IMR-90 (cell line): ENCODE results near the gene NDNF. TPM values are rescaled to one million over a fixed set of nuclear protein-coding genes. Genes with fewer than 3 reads are reported as not detected.

Experiments
- ATAC-seq: fragments of 200-7000 bp; cut with Tn5 transposase; 2 replicates; pipeline ENCODE4 v1.9.1; 2020; ENCODE audit warnings: low read depth, mild to moderate bottlenecking, moderate library complexity
- BruUV-seq: library from RNA; stranded (reverse); fragments of 400-500 nt; replicated peaks from 2 replicates; lab custom pipeline; 2021; lab: Mats Ljungman, UMichigan
- CTCF ChIA-PET: fragments of 300-600 bp; formaldehyde crosslinking; extraction: SDS; loops from one replicate; lab custom pipeline; 2021; ENCODE audit warnings: antibody characterized with exemption; lab: Yijun Ruan, JAX
- POLR2A ChIA-PET: fragments of 300-600 bp; sonication (Branson Sonifier 250); formaldehyde crosslinking; loops from one replicate; lab custom pipeline; 2022; ENCODE audit warnings: antibody characterized with exemption; ENCODE audit not compliant: unreplicated experiment; lab: Charles Lee
- DNase-seq: peaks from one replicate; pipeline ENCODE4 v3.0.0; 2013
- H2AFZ ChIP-seq: replicated peaks from 2 replicates; pipeline ENCODE3; 2013; ENCODE audit warnings: low read length, mild to moderate bottlenecking; ENCODE audit not compliant: poor library complexity
- H2AK5ac ChIP-seq: 2 replicates; pipeline ENCODE4 v1.6.1; 2013; ENCODE audit warnings: low read depth, low read length, inconsistent platforms
- H2AK9ac ChIP-seq: replicated peaks from 2 replicates; pipeline ENCODE3; 2013; ENCODE audit warnings: mild to moderate bottlenecking, low read depth, low read length, moderate library complexity; ENCODE audit not compliant: poor library complexity
- H2BK120ac ChIP-seq: 2 replicates; pipeline ENCODE4 v1.6.1; 2013; ENCODE audit warnings: low read depth, low read length, inconsistent platforms
- H2BK15ac ChIP-seq: 3 replicates; pipeline ENCODE4 v1.6.1; 2013; ENCODE audit warnings: low read depth, low read length, inconsistent platforms
- H2BK20ac ChIP-seq: 2 replicates; pipeline ENCODE4 v1.6.1; 2013; ENCODE audit warnings: low read depth, mild to moderate bottlenecking, inconsistent platforms, low read length, moderate library complexity
- H2BK5ac ChIP-seq: 2 replicates; pipeline ENCODE4 v1.6.1; 2013; ENCODE audit warnings: mild to moderate bottlenecking, low read depth, low read length, inconsistent platforms; ENCODE audit not compliant: poor library complexity, severe bottlenecking
- H3K14ac ChIP-seq: replicated peaks from 2 replicates; pipeline ENCODE4 v1.6.1; 2013; ENCODE audit warnings: low read depth, low read length, inconsistent platforms
- H3K18ac ChIP-seq: 2 replicates; pipeline ENCODE4 v1.6.1; 2013; ENCODE audit warnings: low read depth, low read length, control low read depth
- H3K23ac ChIP-seq: 2 replicates; pipeline ENCODE4 v1.6.1; 2013; ENCODE audit warnings: low read depth, low read length, inconsistent platforms
- H3K27ac ChIP-seq: 2 replicates; pipeline ENCODE4 v1.5.1; 2013; ENCODE audit warnings: mild to moderate bottlenecking, control low read depth, low read length; ENCODE audit not compliant: insufficient read depth
- H3K27me3 ChIP-seq: 2 replicates; pipeline ENCODE4 v1.6.1; 2013; ENCODE audit warnings: low read length; ENCODE audit not compliant: control insufficient read depth, insufficient read depth
- H3K36me3 ChIP-seq: 2 replicates; pipeline ENCODE4 v1.6.1; 2013; ENCODE audit warnings: low read length, mixed read lengths; ENCODE audit not compliant: control insufficient read depth, insufficient read depth
- H3K4ac ChIP-seq: 2 replicates; pipeline ENCODE4 v1.6.1; 2013; ENCODE audit warnings: low read depth, low read length, inconsistent platforms
- H3K4me1 ChIP-seq: 2 replicates; pipeline ENCODE4 v1.6.1; 2013; ENCODE audit warnings: low read length, mixed read lengths; ENCODE audit not compliant: control insufficient read depth, insufficient read depth
- H3K4me2 ChIP-seq: 2 replicates; pipeline ENCODE4 v1.6.1; 2013; ENCODE audit warnings: low read depth, mild to moderate bottlenecking, control low read depth, low read length, moderate library complexity
- H3K4me3 ChIP-seq: 2 replicates; pipeline ENCODE4 v1.5.1; 2013; ENCODE audit warnings: low read depth, mild to moderate bottlenecking, control low read depth, low read length, moderate library complexity; ENCODE audit not compliant: insufficient read depth
- H3K56ac ChIP-seq: 2 replicates; pipeline ENCODE4 v1.6.1; 2013; ENCODE audit warnings: low read length, inconsistent platforms; ENCODE audit not compliant: insufficient read depth; ENCODE audit errors: extremely low read depth
- H3K79me1 ChIP-seq, 2 experiments: 2 replicates each; pipeline ENCODE4 v1.6.1; 2013; ENCODE audit warnings: low read length in 2 of 2, inconsistent platforms in 1 of 2, low read depth in 1 of 2
- H3K9ac ChIP-seq: 2 replicates; pipeline ENCODE4 v1.6.1; 2013; ENCODE audit warnings: low read depth, low read length, control low read depth
- H3K9me1 ChIP-seq: 2 replicates; pipeline ENCODE4 v1.6.1; 2013; ENCODE audit warnings: low read length, inconsistent platforms; ENCODE audit not compliant: insufficient read depth
- H3K9me3 ChIP-seq: 2 replicates; pipeline ENCODE4 v1.6.1; 2013; ENCODE audit warnings: low read length; ENCODE audit not compliant: control insufficient read depth, insufficient read depth
- H4K20me1 ChIP-seq: 2 replicates; pipeline ENCODE4 v1.6.1; 2013; ENCODE audit warnings: low read length, inconsistent platforms; ENCODE audit not compliant: insufficient read depth
- H4K5ac ChIP-seq: 2 replicates; pipeline ENCODE4 v1.6.1; 2013; ENCODE audit warnings: mild to moderate bottlenecking, low read depth, low read length, control low read depth
- H4K8ac ChIP-seq, 2 experiments: 2 replicates each; pipeline ENCODE4 v1.6.1; 2013; ENCODE audit warnings: low read depth in 2 of 2, low read length in 2 of 2, control low read depth in 1 of 2, inconsistent platforms in 1 of 2
- H4K91ac ChIP-seq: 2 replicates; pipeline ENCODE4 v1.6.1; 2013; ENCODE audit warnings: low read depth, low read length, inconsistent platforms; ENCODE audit not compliant: insufficient read depth
- CHD1 ChIP-seq: IDR thresholded peaks from 2 replicates; pipeline ENCODE4 v1.6.1; 2012; ENCODE audit warnings: low read depth, low read length, improper control_type of control experiment
- FOS ChIP-seq: fragments of 150-350 bp; IDR thresholded peaks from 2 replicates; pipeline ENCODE4 v1.6.1; 2016; ENCODE audit warnings: low read depth, low read length
- MAFK ChIP-seq: IDR thresholded peaks from 2 replicates; pipeline ENCODE4 v1.6.1; 2012; ENCODE audit warnings: low read depth, low read length, improper control_type of control experiment
- MXI1 ChIP-seq: IDR thresholded peaks from 2 replicates; pipeline ENCODE4 v1.6.1; 2012; ENCODE audit warnings: low read depth, mild to moderate bottlenecking, low read length, moderate library complexity, borderline replicate concordance
- RAD21 ChIP-seq: IDR thresholded peaks from 2 replicates; pipeline ENCODE4 v1.6.1; 2012; ENCODE audit warnings: low read length, improper control_type of control experiment
- RCOR1 ChIP-seq: IDR thresholded peaks from 2 replicates; pipeline ENCODE4 v1.6.1; 2012; ENCODE audit warnings: mild to moderate bottlenecking, low read length, improper control_type of control experiment; ENCODE audit not compliant: insufficient replicate concordance
- RFX5 ChIP-seq: IDR thresholded peaks from 2 replicates; pipeline ENCODE4 v1.8.0; 2012; ENCODE audit warnings: low read depth, mild to moderate bottlenecking, low read length, moderate library complexity
- SMC3 ChIP-seq: fragments of 150-350 bp; IDR thresholded peaks from 2 replicates; pipeline ENCODE4 v1.6.1; 2016; ENCODE audit warnings: low read depth, mild to moderate bottlenecking, antibody characterized with exemption, low read length, moderate library complexity
- WGBS, 2 experiments: methylation state at CpG; one replicate each; pipeline versions ENCODE4 v1.1.5 to v1.1.7; 2013; ENCODE audit warnings: missing lambda C conversion rate in 2 of 2; ENCODE audit not compliant: insufficient read length in 1 of 2; ENCODE audit errors: extremely low coverage in 2 of 2; 5-methylcytosine and 5-hydroxymethylcytosine counted together
- dilution Hi-C: fragments of 300-500 bp; cut with HindIII; formaldehyde crosslinking; loops from one replicate; pipeline ENCODE4 v1.14.3; 2018; ENCODE audit warnings: low sequenced_read_pairs; ENCODE audit not compliant: unreplicated experiment
- in situ Hi-C: fragments of 300-500 bp; cut with MboI; formaldehyde crosslinking; loops from 3 replicates; pipeline ENCODE4 v1.14.3; 2019; ENCODE audit warnings: low sequenced_read_pairs, inconsistent platforms, mixed read lengths
- intact Hi-C: fragments of 100-400 bp; cut with micrococcal nuclease; formaldehyde crosslinking; loops from 2 replicates; pipeline ENCODE4 v1.10.0; 2022
- polyA plus RNA-seq, 3 experiments: library from polyadenylated mRNA; depleted of rRNA; stranded (reverse); fragments of >200 nt; gene quantifications; 2 replicates each; pipeline ENCODE4 v1.2.3, GENCODE V29; 2012; ENCODE audit warnings: low replicate concordance in 1 of 3
- total RNA-seq: library from RNA; depleted of rRNA; stranded (reverse); fragments of >200 nt; gene quantifications from 2 replicates; pipeline ENCODE4 v1.2.3, GENCODE V29; 2012

NDNF gene
- total and polyA plus RNA-seq, 2 of the 4 experiments (the other 2 are of a cell fraction), result under 0.01 TPM; not detected in 1

GRCh38 chr4:121119715-121120114 is 47.4 kb upstream of the NDNF start:
- Histone ChIP-seq H2AK5ac (no peak overlapping the region), H3K9me3 (no peaks in the 10 kb centered on the region), H3K4me2 (no peak overlapping the region), H4K20me1 (no peaks in the 10 kb centered on the region), H3K23ac (no peak overlapping the region), H3K27me3 (0 out of 2 replicates have a peak, but pooled peaks cover 3% of the 10 kb centered on the region), H3K36me3 (no peaks in the 10 kb centered on the region), H3K14ac (no peak overlapping the region), H2BK20ac (no peak overlapping the region), H2BK15ac (no peak overlapping the region), H3K9ac (no peak overlapping the region), H4K91ac (no peak overlapping the region), H3K56ac (no peak overlapping the region), H3K4me1 (no peaks in the 10 kb centered on the region), H4K8ac (no peak overlapping the region), H2BK120ac (no peak overlapping the region), H2AK9ac (no peak overlapping the region), H3K9me1 (no peaks in the 10 kb centered on the region), H3K4me3 (no peak overlapping the region), H3K27ac (no peak overlapping the region), H4K5ac (no peak overlapping the region), H3K79me1 (no peaks in the 10 kb centered on the region), H3K4ac (no peak overlapping the region), H2BK5ac (no peak overlapping the region), H2AFZ (no peak overlapping the region), H3K18ac (no peak overlapping the region)
- ATAC-seq (no peak), DNase-seq (no peak)
- ChIA-PET POLR2A (no interaction called here), CTCF (no interaction called here)
- dilution Hi-C loops, result no loop called here
- in situ Hi-C loops, result no loop called here
- no CpG with 5 or more reads among the region's 1 CpG for WGBS, 2 experiments
- no TSS peak for BruUV-seq
- TF ChIP-seq RCOR1, result no peak
- no peak for TF ChIP-seq MXI1
- no peak for TF ChIP-seq CHD1
- no peak for TF ChIP-seq FOS
- TF ChIP-seq SMC3, result no peak
- no peak for TF ChIP-seq MAFK
- TF ChIP-seq RAD21, result no peak
- no peak for TF ChIP-seq RFX5
- intact Hi-C loops, result no loop called here
